Activated CD8-positive, alpha-beta T cell treated with anti-CD3 and anti-CD28 coated beads, Interleukin-2, amount 10 ng/mL, durations not matched to agents 7 days and 5 days (primary cell): Measurements from ENCODE around the gene HDGF. TPM values are rescaled to one million over a fixed set of nuclear protein-coding genes. Genes with fewer than 3 reads are reported as not detected.

Experiments
- ATAC-seq: fragments of 150-1000 bp; cut with Tn5 transposase; one replicate; pipeline ENCODE4 v1.10.0; 2021; ENCODE audit warnings: moderate library complexity
- CTCF ChIA-PET: fragments of 350-600 bp; sonication (Branson Sonifier 250); formaldehyde crosslinking; loops from one replicate; lab custom pipeline; 2021; ENCODE audit warnings: antibody characterized with exemption; lab: Charles Lee
- POLR2A ChIA-PET: fragments of 350-600 bp; sonication (Branson Sonifier 250); formaldehyde crosslinking; loops from one replicate; lab custom pipeline; 2021; ENCODE audit warnings: antibody characterized with exemption; lab: Charles Lee
- DNase-seq: peaks from one replicate; pipeline ENCODE4 v3.0.0-alpha.2; 2020
- H3K27ac Mint-ChIP-seq: one replicate; pipeline ENCODE4 v1.8.0; 2021; ENCODE audit warnings: mild to moderate bottlenecking, mixed read lengths
- H3K27me3 Mint-ChIP-seq: one replicate; pipeline ENCODE4 v1.8.0; 2021; ENCODE audit warnings: low read depth, mixed read lengths
- H3K36me3 Mint-ChIP-seq: one replicate; pipeline ENCODE4 v1.8.0; 2021; ENCODE audit warnings: low read depth, mixed read lengths
- H3K4me1 Mint-ChIP-seq: one replicate; pipeline ENCODE4 v1.8.0; 2021; ENCODE audit warnings: low read depth, mixed read lengths
- H3K4me3 Mint-ChIP-seq: one replicate; pipeline ENCODE4 v1.8.0; 2021; ENCODE audit warnings: mild to moderate bottlenecking, mixed read lengths
- H3K9me3 Mint-ChIP-seq: one replicate; pipeline ENCODE4 v1.8.0; 2022; ENCODE audit warnings: mixed read lengths; ENCODE audit not compliant: insufficient read depth
- total RNA-seq, 2 experiments: library from RNA; stranded (reverse); gene quantifications; one replicate each; pipeline ENCODE4 v1.2.3, GENCODE V29; 2021

Gene HDGF
- total RNA-seq, 2 experiments from 2014 or later: 261 to 264 TPM

GRCh38 chr1:156752843-156753482, 1.5 kb upstream of the HDGF start:
- Mint-ChIP-seq H3K9me3 (no peaks in the 10 kb centered on the region), H3K27me3 (no peaks in the 10 kb centered on the region), H3K27ac (peak overlapping the region; percentile 62), H3K4me3 (peak overlapping the region; percentile 96), H3K4me1 (peaks cover 28% of the 10 kb centered on the region), H3K36me3 (peaks cover 28% of the 10 kb centered on the region)
- ChIA-PET CTCF (interaction anchor here (0.9 to 4.5 kb wide), 10 partner anchors 12 to 138 kb away, joined by 3 to 90 read pairs (median 6); partner anchors contain the start of genes ISG20L2, METTL25B, MRPL24 and NTRK1), POLR2A (interaction anchor here (1.6 to 4.1 kb wide), 4 partner anchors 8 to 25 kb away, joined by 4 to 61 read pairs (median 34); partner anchors contain the start of genes ISG20L2, METTL25B, MRPL24 and PRCC)
- no peak for DNase-seq
- ATAC-seq: no peak

DNA sequence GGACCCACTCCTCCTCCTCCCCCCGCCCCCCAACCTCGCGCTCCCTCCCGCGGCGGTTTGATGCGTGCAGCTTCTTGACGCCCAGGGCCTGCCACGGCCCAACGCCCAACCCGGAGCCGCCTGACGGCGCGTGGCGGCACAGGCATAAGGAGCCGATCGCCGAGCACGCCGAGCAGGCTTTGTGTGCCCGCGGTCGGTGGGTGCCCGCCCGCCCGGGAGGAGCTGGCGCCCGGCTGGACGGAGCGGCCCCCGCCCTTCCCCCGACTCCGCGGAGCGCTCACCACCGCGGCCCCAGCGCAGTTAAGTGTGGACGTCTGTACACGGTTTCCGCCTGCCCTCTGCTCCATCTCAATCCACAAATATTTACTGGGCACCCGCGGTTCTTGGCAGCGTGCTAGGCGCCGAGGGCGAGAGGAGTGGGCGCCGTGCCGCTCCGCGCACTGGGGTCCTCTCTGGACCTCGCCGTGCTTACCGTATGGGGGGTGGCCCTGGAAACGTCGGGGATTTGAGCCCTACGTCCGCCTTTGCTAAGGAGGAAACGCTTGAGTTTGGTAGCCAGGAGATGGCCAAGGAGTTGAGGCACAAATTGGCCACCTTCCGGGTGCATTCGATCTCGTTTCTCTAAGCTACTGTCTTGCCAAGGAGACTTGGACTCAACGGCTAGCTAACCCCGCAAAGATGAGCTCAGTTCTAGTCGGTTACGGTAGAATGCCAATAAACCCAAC, 444 bp upstream of the HDGF start:
- peak; percentile 83 for ATAC-seq
- H3K4me1 Mint-ChIP-seq: peaks cover 38% of the 10 kb centered on the region
- ChIA-PET CTCF (interaction anchor here (0.7 to 4.5 kb wide), 14 partner anchors 11 to 139 kb away, joined by 3 to 90 read pairs (median 5); partner anchors contain the start of genes ISG20L2, METTL25B, MRPL24 and NTRK1), POLR2A (interaction anchor here (0.6 to 4.1 kb wide), 9 partner anchors 9 to 109 kb away, joined by 3 to 61 read pairs (median 4); partner anchors contain the start of genes ISG20L2, METTL25B, MRPL24 and PRCC)
- peaks cover 33% of the 10 kb centered on the region for H3K36me3 Mint-ChIP-seq
- H3K4me3 Mint-ChIP-seq: peak overlapping the region; percentile 96
- H3K27me3 Mint-ChIP-seq: no peaks in the 10 kb centered on the region
- H3K9me3 Mint-ChIP-seq: no peaks in the 10 kb centered on the region
- peak overlapping the region; percentile 96 for H3K27ac Mint-ChIP-seq
- DNase-seq: peak; percentile 98

DNA sequence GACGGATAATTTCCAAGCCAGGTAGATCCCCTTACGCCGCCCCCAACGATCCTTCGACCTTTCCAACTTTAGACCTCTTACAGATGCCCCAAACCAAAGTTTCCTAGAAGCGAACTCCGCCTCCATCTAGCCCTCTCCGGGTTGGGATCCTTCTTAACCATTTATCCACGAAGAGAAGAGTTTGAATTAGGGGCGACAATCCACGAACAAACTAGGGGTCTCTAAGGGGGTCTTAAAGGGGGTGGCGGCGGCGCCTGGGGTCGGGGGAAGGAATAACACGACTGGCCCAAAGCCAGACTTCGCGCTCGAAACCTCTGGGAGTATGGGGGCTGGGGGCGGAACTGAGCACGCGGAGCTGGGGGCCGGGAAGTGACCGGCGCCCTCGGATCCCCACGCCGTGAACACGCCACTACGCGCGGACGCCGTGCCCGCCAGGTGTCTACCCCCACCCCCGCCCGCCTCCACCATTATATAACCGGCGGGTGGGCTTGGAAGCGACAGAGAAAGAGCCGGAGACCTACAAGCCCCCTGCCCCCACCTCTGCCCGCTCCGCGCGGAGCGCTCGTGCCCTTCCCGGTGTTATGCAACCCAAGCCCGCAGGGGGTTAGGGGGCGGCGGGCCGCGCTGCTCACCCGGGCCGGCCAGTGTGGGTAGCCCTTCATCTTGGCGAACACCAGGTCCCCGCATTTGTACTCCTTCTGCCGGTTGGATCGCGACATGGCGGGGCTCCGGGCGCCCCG, 594 bp downstream of the HDGF start:
- no peaks in the 10 kb centered on the region for H3K27me3 Mint-ChIP-seq
- H3K9me3 Mint-ChIP-seq: no peaks in the 10 kb centered on the region
- peak; percentile 19 for ATAC-seq
- CTCF ChIA-PET: interaction anchor here (1.0 to 4.5 kb wide), 8 partner anchors 10 to 109 kb away, joined by 3 to 90 read pairs (median 6); partner anchors contain the start of genes ISG20L2, METTL25B, MRPL24 and NTRK1
- peak overlapping the region; percentile 95 for H3K4me3 Mint-ChIP-seq
- POLR2A ChIA-PET: interaction anchor here (0.5 to 4.1 kb wide), 9 partner anchors 9 to 110 kb away, joined by 3 to 61 read pairs (median 4); partner anchors contain the start of genes ISG20L2, METTL25B, MRPL24 and PRCC
- H3K36me3 Mint-ChIP-seq: peaks cover 36% of the 10 kb centered on the region
- H3K27ac Mint-ChIP-seq: peak overlapping the region; percentile 96
- H3K4me1 Mint-ChIP-seq: peaks cover 48% of the 10 kb centered on the region
- peak; percentile 49 for DNase-seq

DNA sequence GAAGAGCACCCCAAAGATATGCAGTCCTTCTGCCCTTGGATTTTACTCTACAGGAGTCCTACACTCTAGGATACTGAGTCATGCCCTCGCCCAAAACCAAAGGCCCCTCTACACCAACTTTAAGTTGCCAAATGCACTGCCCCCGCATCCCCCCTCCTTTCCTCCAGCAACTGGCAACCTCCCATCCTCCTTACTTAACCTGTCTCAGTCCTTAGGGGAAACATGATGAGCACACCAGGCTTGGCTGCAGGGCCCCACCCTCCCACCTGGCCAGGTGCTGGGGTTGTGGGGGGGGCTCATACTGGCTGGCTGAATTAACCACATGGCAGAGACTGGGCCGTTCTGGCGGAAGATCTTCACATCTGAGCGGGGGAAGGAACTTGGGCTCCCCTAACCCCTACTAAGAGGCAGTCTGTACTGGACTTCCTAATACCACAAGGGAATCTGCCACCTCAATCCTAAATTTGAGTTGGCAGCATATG, 1.2 kb downstream of the HDGF start:
- no peaks in the 10 kb centered on the region for H3K9me3 Mint-ChIP-seq
- H3K4me3 Mint-ChIP-seq: peak overlapping the region; percentile 95
- POLR2A ChIA-PET: interaction anchor here (0.5 to 4.1 kb wide), 5 partner anchors 8 to 55 kb away, joined by 4 to 61 read pairs (median 26); partner anchors contain the start of genes ISG20L2, METTL25B, MRPL24 and PRCC
- DNase-seq (peak; percentile 39), ATAC-seq (no peak)
- peaks cover 55% of the 10 kb centered on the region for H3K4me1 Mint-ChIP-seq
- H3K27me3 Mint-ChIP-seq: no peaks in the 10 kb centered on the region
- CTCF ChIA-PET: interaction anchor here (1.0 to 4.5 kb wide), 7 partner anchors 9 to 88 kb away, joined by 3 to 90 read pairs (median 4); partner anchors contain the start of genes ISG20L2, METTL25B, MRPL24 and PRCC
- H3K27ac Mint-ChIP-seq: peak overlapping the region; percentile 96
- peaks cover 43% of the 10 kb centered on the region for H3K36me3 Mint-ChIP-seq

DNA sequence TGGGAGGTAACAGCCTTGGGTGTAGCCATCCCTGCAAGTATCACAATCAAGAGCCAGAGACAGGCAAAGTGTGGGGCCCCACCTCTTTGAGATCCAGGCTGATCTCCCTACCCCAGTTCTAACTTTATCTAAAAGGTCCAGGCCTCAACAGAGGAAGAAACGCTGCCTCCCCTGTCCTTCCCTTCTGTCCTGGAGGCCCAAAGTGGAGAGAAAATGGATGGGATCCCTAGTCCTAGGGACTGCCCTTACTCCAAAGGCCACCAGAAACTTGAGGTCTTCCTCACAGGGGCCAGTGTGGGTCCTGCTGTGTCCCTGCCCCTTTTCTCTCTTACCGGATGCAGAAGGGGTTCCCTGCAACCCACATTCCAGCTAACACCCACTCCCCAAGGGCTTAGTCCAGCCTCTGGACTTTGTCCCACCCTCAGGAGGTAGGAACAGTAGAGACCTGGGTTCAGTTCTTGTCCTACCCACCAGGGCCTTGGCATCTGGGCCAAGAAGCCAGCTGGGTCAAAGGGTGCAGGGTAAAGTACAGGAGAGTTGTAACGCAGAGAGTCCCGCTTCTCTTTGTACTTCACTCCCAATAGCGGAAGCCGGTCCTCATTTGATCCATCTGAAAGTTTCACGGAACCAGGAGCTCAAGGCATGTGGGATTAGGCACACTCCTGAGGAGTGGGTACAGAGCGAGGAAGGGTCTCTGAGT, 1.9 kb downstream of the HDGF start:
- ChIA-PET POLR2A (interaction anchor here (0.9 to 4.1 kb wide), 2 partner anchors 8 to 21 kb away, joined by 4 to 61 read pairs; partner anchors contain the start of genes ISG20L2, METTL25B and MRPL24), CTCF (interaction anchor here (1.0 to 4.5 kb wide), 5 partner anchors 8 to 89 kb away, joined by 3 to 90 read pairs (median 8); partner anchors contain the start of genes ISG20L2, METTL25B, MRPL24 and PRCC)
- H3K27ac Mint-ChIP-seq: peak overlapping the region; percentile 96
- no peaks in the 10 kb centered on the region for H3K9me3 Mint-ChIP-seq
- H3K27me3 Mint-ChIP-seq: no peaks in the 10 kb centered on the region
- peak overlapping the region; percentile 95 for H3K4me3 Mint-ChIP-seq
- peaks cover 49% of the 10 kb centered on the region for H3K36me3 Mint-ChIP-seq
- H3K4me1 Mint-ChIP-seq: peaks cover 61% of the 10 kb centered on the region
- DNase-seq (no peak), ATAC-seq (no peak)

- ChIA-PET POLR2A (interaction anchor here (1.9 to 4.1 kb wide), 3 partner anchors 20 to 21 kb away, joined by 6 to 61 read pairs (median 8); partner anchors contain the start of genes ISG20L2 and METTL25B), CTCF (interaction anchor here (2.1 to 4.5 kb wide), 2 partner anchors 21 to 23 kb away, joined by 31 to 90 read pairs; partner anchors contain the start of genes ISG20L2 and METTL25B)
- DNase-seq (no peak), ATAC-seq (no peak)
- no peaks in the 10 kb centered on the region for H3K27me3 Mint-ChIP-seq
- H3K9me3 Mint-ChIP-seq: no peaks in the 10 kb centered on the region
- peaks cover 54% of the 10 kb centered on the region for H3K36me3 Mint-ChIP-seq
- peak overlapping the region; percentile 95 for H3K4me3 Mint-ChIP-seq
- H3K4me1 Mint-ChIP-seq: peaks cover 65% of the 10 kb centered on the region
- peak overlapping the region; percentile 96 for H3K27ac Mint-ChIP-seq
Observed at GRCh38 chr1:156748670-156749418, 2.6 kb downstream of the HDGF start.

- ATAC-seq: no peak
- CTCF ChIA-PET: interaction anchor here (0.8 to 2.1 kb wide), 6 partner anchors 17 to 59 kb away, joined by 3 to 31 read pairs (median 4); partner anchors contain the start of gene METTL25B
- H3K36me3 Mint-ChIP-seq: peaks cover 62% of the 10 kb centered on the region
- no peaks in the 10 kb centered on the region for H3K9me3 Mint-ChIP-seq
- peak overlapping the region; percentile 96 for H3K27ac Mint-ChIP-seq
- peaks cover 63% of the 10 kb centered on the region for H3K4me1 Mint-ChIP-seq
- peak overlapping the region; percentile 95 for H3K4me3 Mint-ChIP-seq
- POLR2A ChIA-PET: interaction anchor here (1.2 to 1.9 kb wide), 3 partner anchors 18 to 20 kb away, joined by 5 to 8 read pairs (median 6); partner anchors contain the start of genes ISG20L2 and METTL25B
- no peaks in the 10 kb centered on the region for H3K27me3 Mint-ChIP-seq
- no peak for DNase-seq
Observed at GRCh38 chr1:156747742-156748669, 3.5 kb downstream of the HDGF start.

DNA sequence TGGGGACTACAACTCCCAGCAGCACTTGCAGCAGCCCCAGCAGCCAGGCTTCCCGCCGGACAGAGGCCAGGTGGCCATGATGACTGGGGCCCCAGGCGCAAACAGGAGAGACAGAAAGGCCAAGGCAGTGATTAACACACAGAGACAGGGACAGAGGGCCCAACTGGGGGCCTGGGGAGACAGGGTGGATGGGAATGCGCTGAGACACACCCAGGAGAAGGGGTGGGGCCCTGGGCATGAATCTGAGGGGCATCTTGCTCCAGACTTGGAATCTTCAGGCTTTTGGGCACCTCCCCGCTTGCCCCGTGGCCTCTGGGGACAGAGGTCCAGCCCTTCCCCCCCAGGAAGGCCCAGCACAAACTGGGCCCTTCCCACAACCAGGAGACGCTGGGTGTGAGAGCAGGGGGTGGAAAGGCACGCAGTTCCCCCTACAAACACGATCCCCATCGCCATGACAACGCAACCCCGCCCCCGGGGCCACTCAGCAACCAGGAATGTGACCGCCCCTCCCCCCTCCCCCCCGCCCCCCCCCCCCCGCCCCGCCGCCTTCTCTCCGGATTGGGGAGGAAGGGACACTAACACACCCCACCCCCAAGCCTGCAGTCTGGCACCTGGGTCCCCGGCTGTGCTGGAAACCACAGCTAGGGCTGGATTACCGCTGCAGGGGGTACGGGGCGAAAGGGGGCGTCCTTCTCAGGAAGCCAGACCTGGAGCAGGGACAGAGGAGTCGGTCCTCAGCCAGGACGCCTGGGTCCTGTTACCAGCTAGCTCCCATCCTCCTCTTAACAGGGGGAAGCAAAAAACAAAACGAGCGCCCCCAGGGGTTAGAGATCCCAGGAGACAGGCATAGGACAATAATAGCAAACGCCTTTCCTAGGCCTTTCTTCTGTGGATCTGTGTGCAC, 4.5 kb downstream of the HDGF start:
- ChIA-PET POLR2A (interaction anchor here (1.2 to 1.9 kb wide), 4 partner anchors 18 to 19 kb away, joined by 5 to 8 read pairs (median 6); partner anchors contain the start of genes ISG20L2 and METTL25B), CTCF (interaction anchor here (1.0 to 2.1 kb wide), 5 partner anchors 16 to 58 kb away, joined by 3 to 31 read pairs (median 4); partner anchors contain the start of gene METTL25B)
- DNase-seq (peak; percentile 69), ATAC-seq (no peak)
- H3K4me3 Mint-ChIP-seq: peak overlapping the region; percentile 95
- peaks cover 64% of the 10 kb centered on the region for H3K4me1 Mint-ChIP-seq
- peaks cover 69% of the 10 kb centered on the region for H3K36me3 Mint-ChIP-seq
- H3K27me3 Mint-ChIP-seq: no peaks in the 10 kb centered on the region
- no peaks in the 10 kb centered on the region for H3K9me3 Mint-ChIP-seq
- H3K27ac Mint-ChIP-seq: peak overlapping the region; percentile 96
